ENCODE measurements around the gene ALX4. TPM values are rescaled to one million over a fixed set of nuclear protein-coding genes. Genes with fewer than 3 reads are reported as not detected.

The ALX4 gene
- total RNA-seq, 2 donors from 2014 or later = not detected

GRCh38 chr11:44250421-44250820 lies 59.5 kb downstream of the ALX4 start:
- DNase-seq (ENCODE audit: low spot score) (no peak), ATAC-seq (ENCODE audit: insufficient number of reproducible peaks, low FRiP score, low read depth) (no peak)
- no peaks in the 10 kb centered on the region for H3K36me3 ChIP-seq
- no peak overlapping the region for H3K27ac ChIP-seq
- no peaks in the 10 kb centered on the region for H3K4me1 ChIP-seq (ENCODE audit: control insufficient read depth in 1 of 2, low read depth in 2 of 2)
- no peak for TF ChIP-seq CTCF (IDR thresholded peaks at IDR 0.05)
- no peak overlapping the region for H3K4me3 ChIP-seq
- H3K9me3 ChIP-seq = peaks cover 9% of the 10 kb centered on the region
- H3K27me3 ChIP-seq (replicated peaks; ENCODE audit: insufficient read depth) = no peaks in the 10 kb centered on the region

- DNase-seq (ENCODE audit: low spot score) (no peak), ATAC-seq (ENCODE audit: insufficient number of reproducible peaks, low FRiP score, low read depth) (no peak)
- no peak overlapping the region for H3K27ac ChIP-seq
- peaks cover 0 to 8% of the 10 kb centered on the region in 2 donors for H3K4me1 ChIP-seq (ENCODE audit: control insufficient read depth in 1 of 2, low read depth in 2 of 2)
- H3K36me3 ChIP-seq = peaks cover 6% of the 10 kb centered on the region
- no peak for TF ChIP-seq CTCF (IDR thresholded peaks at IDR 0.05)
- no peaks in the 10 kb centered on the region for H3K27me3 ChIP-seq (replicated peaks; ENCODE audit: insufficient read depth)
- H3K9me3 ChIP-seq = peaks cover 6% of the 10 kb centered on the region
- no peak overlapping the region for H3K4me3 ChIP-seq
These were observed 61.8 kb downstream of the ALX4 start for GRCh38 chr11:44248109-44248508.

GRCh38 chr11:44247508-44247907 lies 62.4 kb downstream of the ALX4 start:
- Histone ChIP-seq H3K4me3 (no peak overlapping the region), H3K27ac (no peak overlapping the region), H3K9me3 (peaks cover under 1% of the 10 kb centered on the region), H3K27me3 (replicated peaks; ENCODE audit: insufficient read depth) (no peaks in the 10 kb centered on the region), H3K4me1 (ENCODE audit: control insufficient read depth in 1 of 2, low read depth in 2 of 2) (peaks cover 0 to 13% of the 10 kb centered on the region in 2 donors), H3K36me3 (peaks cover 6% of the 10 kb centered on the region)
- ATAC-seq (ENCODE audit: insufficient number of reproducible peaks, low FRiP score, low read depth) (no peak), DNase-seq (ENCODE audit: low spot score) (no peak)
- TF ChIP-seq CTCF (IDR thresholded peaks at IDR 0.05) = no peak

- peaks cover 6% of the 10 kb centered on the region for H3K36me3 ChIP-seq
- no peak overlapping the region for H3K4me3 ChIP-seq
- ATAC-seq (ENCODE audit: insufficient number of reproducible peaks, low FRiP score, low read depth) (no peak), DNase-seq (ENCODE audit: low spot score) (no peak)
- H3K27me3 ChIP-seq (replicated peaks; ENCODE audit: insufficient read depth) = no peaks in the 10 kb centered on the region
- no peaks in the 10 kb centered on the region for H3K9me3 ChIP-seq
- no peak overlapping the region for H3K27ac ChIP-seq
- H3K4me1 ChIP-seq (ENCODE audit: control insufficient read depth in 1 of 2, low read depth in 2 of 2) = peaks cover 0 to 13% of the 10 kb centered on the region in 2 donors
- TF ChIP-seq CTCF (IDR thresholded peaks at IDR 0.05) = no peak
These were observed 63.2 kb downstream of the ALX4 start for GRCh38 chr11:44246726-44247125.

GRCh38 chr11:44244639-44245310 lies 65.2 kb downstream of the ALX4 start:
- H3K27me3 ChIP-seq (replicated peaks; ENCODE audit: insufficient read depth) = no peaks in the 10 kb centered on the region
- ATAC-seq (ENCODE audit: insufficient number of reproducible peaks, low FRiP score, low read depth) (no peak), DNase-seq (ENCODE audit: low spot score) (no peak)
- H3K4me3 ChIP-seq = no peak overlapping the region
- H3K9me3 ChIP-seq = no peaks in the 10 kb centered on the region
- H3K4me1 ChIP-seq (ENCODE audit: control insufficient read depth in 1 of 2, low read depth in 2 of 2) = peaks cover 0 to 13% of the 10 kb centered on the region in 2 donors
- H3K27ac ChIP-seq = no peak overlapping the region
- TF ChIP-seq CTCF (IDR thresholded peaks at IDR 0.05) = no peak
- H3K36me3 ChIP-seq = peaks cover 12% of the 10 kb centered on the region

All from thoracic aorta (tissue), 2 donors.